GM10266 (cell line): ENCODE data around the gene NOD1.
"Not testable (repeated sequence)": the region's sequence is repeated elsewhere in the genome, so short reads cannot be mapped to it uniquely, and the experiment has no call there.

Experiments used
- DNase-seq: peaks from one replicate; pipeline ENCODE4 v3.0.0; 2012; ENCODE audit errors: extremely low spot score
- TF ChIP-seq, protein P1 (sequence below): IDR thresholded peaks from 2 replicates; pipeline ENCODE4 v1.5.1; 2012; ENCODE audit warnings: mild to moderate bottlenecking, low read depth; ENCODE audit not compliant: control insufficient read depth, insufficient read depth; ENCODE audit errors: missing control alignments

NOD1 gene

DNA sequence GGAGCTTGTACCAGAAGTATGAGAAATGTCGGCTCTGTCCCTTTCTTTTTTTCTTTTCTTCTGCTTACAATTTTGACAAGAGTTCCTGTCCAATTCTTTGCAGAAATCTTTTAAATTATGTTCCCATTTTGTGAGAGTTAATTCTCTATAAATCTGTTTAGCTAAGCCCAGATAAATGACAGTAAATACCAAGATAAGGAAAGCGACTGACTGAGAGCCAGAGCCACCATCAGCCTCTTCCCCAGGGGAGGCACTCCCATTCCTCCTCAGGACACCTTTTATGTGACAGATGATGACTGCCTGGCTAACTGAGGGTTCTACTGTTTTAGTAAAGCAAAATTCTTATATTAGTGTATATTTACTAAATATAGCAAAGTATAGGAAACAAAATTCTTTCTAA lies 32.9 kb upstream of the NOD1 start:
- TF ChIP-seq, protein P1, sequence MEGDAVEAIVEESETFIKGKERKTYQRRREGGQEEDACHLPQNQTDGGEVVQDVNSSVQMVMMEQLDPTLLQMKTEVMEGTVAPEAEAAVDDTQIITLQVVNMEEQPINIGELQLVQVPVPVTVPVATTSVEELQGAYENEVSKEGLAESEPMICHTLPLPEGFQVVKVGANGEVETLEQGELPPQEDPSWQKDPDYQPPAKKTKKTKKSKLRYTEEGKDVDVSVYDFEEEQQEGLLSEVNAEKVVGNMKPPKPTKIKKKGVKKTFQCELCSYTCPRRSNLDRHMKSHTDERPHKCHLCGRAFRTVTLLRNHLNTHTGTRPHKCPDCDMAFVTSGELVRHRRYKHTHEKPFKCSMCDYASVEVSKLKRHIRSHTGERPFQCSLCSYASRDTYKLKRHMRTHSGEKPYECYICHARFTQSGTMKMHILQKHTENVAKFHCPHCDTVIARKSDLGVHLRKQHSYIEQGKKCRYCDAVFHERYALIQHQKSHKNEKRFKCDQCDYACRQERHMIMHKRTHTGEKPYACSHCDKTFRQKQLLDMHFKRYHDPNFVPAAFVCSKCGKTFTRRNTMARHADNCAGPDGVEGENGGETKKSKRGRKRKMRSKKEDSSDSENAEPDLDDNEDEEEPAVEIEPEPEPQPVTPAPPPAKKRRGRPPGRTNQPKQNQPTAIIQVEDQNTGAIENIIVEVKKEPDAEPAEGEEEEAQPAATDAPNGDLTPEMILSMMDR = no peak
- no peak for DNase-seq

DNA sequence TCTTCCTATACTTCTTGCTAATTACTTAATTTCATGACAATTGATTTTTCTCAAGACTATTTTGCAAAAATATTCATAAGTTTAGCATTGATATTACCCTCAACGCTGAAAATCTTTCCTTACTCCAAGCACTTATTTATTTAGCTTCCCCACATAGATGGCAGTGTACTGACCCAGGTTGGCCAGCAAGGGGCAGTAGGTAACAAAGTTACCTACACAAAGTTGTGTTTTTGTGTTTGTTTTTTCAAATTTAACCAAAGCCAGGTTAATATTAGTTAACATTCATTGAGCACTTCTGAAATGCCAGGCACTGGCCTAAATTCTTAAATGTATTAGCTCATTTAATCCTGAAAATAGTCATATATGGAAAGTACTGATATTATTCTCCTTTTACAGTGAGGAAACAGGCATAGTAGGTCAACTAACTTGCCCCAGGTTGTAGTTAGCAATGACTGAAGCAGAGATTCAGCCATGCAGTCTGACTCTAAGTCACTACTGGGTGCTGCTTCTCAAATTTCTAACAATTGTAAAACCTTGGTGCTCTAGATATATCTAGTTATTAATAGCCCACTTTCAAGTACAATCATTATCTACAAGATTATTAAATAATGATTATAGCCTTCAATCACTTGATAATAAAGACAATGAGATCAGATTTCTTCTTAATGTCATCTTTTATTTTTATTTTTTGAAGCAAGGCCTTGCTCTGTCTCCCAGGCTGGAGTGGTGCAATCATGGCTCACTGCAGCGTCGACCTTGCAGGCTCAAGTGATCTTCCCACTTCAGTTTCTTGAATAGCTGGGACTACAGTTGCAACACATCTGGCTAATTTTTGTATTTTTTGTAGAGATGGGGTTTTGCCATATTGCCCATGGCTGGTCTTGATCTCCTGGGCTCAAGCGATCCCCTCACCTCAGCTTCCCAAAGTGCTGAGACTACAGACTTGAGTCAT lies 31.8 kb upstream of the NOD1 start:
- TF ChIP-seq, protein P1 = peak; percentile 78
- DNase-seq = no peak

DNA sequence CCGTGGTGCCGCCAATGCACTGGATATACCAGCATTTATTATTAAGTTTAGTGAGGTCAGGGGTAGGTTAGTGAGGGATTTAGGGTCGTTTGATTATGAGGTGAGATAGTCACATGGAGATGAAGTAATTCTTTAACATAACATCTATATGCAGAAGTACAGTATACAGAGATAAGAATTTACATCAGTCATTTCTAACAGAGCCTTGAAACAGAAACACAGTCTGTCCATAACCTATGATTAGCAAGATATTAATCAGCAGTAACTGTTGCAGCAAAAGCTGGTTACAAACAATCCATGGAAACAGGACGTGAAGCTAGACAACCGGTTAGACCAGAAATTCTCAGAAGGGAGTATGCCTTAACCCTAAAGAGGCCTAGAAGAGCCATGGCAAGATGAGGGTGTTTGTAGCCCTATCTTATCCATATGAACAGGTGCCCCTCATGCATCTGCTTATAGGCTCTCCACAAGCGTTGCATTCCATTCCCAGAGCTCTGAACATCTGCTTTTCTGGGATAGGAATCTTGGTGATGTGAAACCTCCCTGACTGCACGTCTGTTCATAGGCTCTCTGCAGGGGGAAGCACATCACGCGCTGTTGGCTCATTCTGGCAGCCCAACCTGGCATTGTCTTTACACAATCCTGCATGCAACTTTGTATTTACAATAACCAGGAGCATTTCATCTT lies 30.7 kb upstream of the NOD1 start:
- DNase-seq = not testable (repeated sequence)

DNA sequence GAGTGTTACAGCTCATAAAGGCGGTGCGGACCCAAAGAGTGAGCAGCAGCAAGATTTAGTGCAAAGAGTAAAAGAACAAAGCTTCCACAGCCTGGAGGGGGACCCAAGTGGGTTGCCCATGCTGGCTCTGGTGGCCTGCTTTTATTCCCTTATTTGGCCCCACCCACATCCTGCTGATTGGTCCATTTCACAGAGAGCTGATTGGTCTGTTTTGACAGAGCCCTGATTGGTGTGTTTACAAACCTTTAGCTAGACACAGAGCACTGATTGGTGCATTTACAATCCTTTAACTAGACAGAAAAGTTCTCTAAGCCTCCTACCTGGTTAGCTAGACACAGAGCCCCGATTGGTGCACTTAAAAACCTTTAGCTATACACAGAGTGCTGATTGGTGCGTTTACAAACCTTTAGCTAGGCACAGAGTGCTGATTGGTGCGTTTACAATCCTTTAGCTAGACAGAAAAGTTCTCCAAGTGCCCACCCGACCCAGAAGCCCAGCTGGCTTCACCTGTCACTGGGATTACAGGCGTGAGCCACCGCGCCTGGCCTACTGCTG lies 28.8 kb upstream of the NOD1 start:
- not testable (repeated sequence) for DNase-seq

DNA sequence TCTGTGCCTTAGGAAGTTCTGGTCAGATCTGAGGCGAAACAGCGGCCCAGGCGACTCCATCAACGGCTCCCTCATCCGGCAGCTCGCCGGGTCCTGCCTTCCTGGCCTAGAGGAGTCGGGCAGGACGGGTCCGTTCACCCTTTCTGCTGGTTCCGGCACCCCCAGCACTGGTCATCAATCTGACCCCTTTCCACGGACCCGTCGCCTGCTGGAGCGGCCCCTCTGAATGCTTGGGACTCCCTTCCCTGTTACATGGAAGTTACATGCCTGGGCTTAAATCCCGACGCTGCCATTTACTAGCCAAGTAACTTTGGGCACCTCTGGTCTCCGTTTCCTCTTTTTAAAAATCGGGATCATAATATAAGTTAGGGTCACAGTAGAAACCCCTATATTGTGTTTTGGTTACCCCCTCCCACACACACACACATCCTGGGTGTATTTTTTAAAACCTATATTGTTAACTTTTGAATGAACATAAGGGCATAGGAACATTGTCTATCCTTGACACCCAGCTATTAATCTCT lies 26.7 kb upstream of the NOD1 start:
- TF ChIP-seq, protein P1 = no peak
- no peak for DNase-seq

DNA sequence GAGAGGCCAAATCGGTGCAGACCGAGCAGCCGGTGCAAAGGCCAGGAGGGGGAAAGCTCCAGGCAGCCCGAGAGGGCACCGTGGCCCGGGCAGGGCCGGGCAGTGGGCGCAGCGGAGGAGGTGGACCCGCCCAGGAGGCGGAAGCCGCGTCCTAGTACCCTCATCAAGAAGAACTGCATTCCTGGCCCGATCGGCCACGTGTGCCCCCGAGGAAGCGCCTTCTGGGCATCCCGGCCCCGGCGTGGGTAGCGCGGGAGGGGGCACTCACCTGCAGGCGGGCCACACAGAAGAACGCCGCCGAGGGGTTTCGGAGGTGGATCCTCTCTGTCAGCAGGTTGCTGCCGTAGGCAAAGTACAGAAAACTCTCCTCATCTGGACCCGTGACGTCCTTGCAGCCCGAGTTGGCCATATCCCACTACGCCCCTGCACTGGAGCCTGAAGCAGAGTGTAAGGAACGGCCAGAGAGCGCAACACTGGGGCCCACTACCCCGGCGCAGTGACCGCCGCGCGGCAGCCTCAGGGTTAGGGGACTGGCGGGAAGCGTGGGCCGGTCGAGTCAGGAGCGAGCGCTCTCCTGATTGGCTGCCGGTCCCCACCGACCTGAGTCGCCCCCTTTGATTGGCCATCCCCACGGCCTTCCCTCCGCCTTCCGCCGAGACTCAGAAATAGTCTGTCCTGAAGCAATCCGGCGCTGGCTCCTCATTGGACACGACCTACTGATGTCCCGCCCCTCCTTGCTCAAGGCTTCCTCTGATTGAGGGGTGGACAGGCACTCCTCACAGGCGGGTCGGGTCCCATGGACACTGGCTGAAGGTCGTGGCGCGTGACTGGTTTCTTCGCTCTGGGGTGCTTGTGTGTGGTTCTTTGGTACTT lies 26.0 kb upstream of the NOD1 start, which contains the start of gene GGCT:
Gene GGCT (minus strand): TSS at position 529 of the 873 bp plus-strand sequence. CDS start 120 bp downstream, at position 409.
- peak; percentile 96 for DNase-seq
- TF ChIP-seq, protein P1 = no peak

DNA sequence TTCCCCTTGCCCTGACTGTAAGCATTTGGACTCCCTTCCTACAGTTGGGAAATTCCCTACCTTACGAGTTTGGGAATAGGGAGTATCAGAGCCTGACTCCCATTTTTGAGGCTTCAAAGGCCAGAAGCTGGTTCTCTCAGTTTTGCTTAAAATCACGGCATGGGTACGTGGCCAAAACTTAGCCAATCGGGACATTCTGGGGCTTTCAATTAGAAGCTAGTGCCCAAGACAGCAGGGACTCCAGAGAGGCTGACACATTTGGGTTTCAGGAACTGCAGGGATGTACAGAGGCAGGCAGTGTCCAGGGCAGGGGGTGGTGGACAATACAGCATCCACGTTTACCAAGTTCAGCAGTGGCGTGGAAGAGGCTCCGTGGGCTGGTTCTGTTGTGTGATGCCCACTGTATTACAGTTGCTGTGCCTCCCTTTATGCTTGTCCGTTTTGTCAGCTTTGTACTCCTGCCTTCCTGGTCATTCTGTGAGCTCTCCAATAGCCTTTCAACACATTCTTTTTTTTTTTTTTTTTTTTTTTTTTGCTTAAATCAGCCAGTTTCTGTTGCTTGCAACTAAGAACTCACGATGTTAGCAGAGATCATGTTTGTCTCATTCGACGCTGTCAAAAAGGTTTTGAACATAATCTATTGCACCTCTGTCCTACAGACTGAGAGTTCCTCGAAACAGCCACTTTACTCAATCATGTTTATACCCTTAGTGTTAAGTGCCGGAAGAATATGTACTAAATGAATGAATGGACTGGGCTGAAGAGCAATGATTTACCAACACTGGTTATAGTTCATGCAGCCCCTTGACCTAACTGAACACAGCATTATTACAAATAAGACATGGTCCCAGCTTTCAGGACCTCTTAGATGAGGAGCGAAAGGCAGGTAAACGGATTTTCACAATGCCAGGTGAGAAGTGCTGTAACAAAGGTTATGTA lies 25.0 kb upstream of the NOD1 start:
- TF ChIP-seq, protein P1 = no peak
- no peak for DNase-seq
